HepG2 (cell line): ENCODE data around the gene SMAD6. TPM values are rescaled to one million over a fixed set of nuclear protein-coding genes. Genes with fewer than 3 reads are reported as not detected.

Source experiments
- ATAC-seq: fragments of 200-7000 bp; cut with Tn5 transposase; 3 replicates; pipeline ENCODE4 v1.9.1; 2020; ENCODE audit warnings: mild to moderate bottlenecking, moderate library complexity
- BruUV-seq: library from RNA; stranded (reverse); fragments of 400-500 nt; replicated peaks from 2 replicates; lab custom pipeline; 2021; lab: Mats Ljungman, UMichigan
- CTCF ChIA-PET: fragments of 300-600 bp; formaldehyde crosslinking; extraction: SDS; loops from one replicate; lab custom pipeline; 2021; ENCODE audit warnings: low total read pairs, inconsistent platforms, low intra/inter-chr PET ratio; lab: Yijun Ruan, JAX
- POLR2A ChIA-PET: fragments of 350-600 bp; sonication (Branson Sonifier 250); formaldehyde crosslinking; loops from one replicate; lab custom pipeline; 2020; ENCODE audit warnings: antibody characterized with exemption, inconsistent platforms; lab: Yijun Ruan, JAX
- DNase-seq: peaks from one replicate; pipeline ENCODE4 v3.0.0-alpha.2; 2015; ENCODE audit warnings: low spot score
- FAIRE-seq: peaks from 3 replicates; lab custom pipeline; 2011; peaks lifted over from hg19 to GRCh38; lab: Jason Lieb, UNC
- H2AFZ ChIP-seq: one replicate; pipeline ENCODE4 v1.6.1; 2011; ENCODE audit warnings: low read length, inconsistent platforms
- H3K27ac ChIP-seq: fragments of 300-600 bp; 3 replicates; pipeline ENCODE4 v1.8.0; 2011; ENCODE audit warnings: mixed run types, mild to moderate bottlenecking, mixed read lengths, low read length, inconsistent platforms; ENCODE audit not compliant: insufficient read depth; ENCODE audit errors: extremely low read length
- H3K27me3 ChIP-seq, 2 experiments: fragments of 200-600 bp in 1 of 2; 2 replicates in 1 of 2; 3 replicates in 1 of 2; pipeline versions ENCODE4 v1.6.0 to v1.8.0; 2011; ENCODE audit warnings: low read length in 2 of 2, mild to moderate bottlenecking in 2 of 2, moderate library complexity in 2 of 2, inconsistent platforms in 1 of 2; ENCODE audit not compliant: insufficient read depth in 2 of 2, control insufficient read depth in 1 of 2
- H3K36me3 ChIP-seq, 2 experiments: fragments of 200-600 bp in 1 of 2; replicated peaks in 1 of 2; 2 replicates in 1 of 2; 3 replicates in 1 of 2; pipeline versions ENCODE4 v1.5.1 to v1.8.0; 2011; ENCODE audit warnings: low read length in 2 of 2, inconsistent platforms in 1 of 2; ENCODE audit not compliant: insufficient read depth in 2 of 2, control insufficient read depth in 1 of 2
- H3K4me1 ChIP-seq: 2 replicates; pipeline ENCODE4 v1.5.1; 2012; ENCODE audit warnings: low read length, inconsistent platforms; ENCODE audit not compliant: insufficient read depth
- H3K4me2 ChIP-seq: 2 replicates; pipeline ENCODE4 v1.6.0; 2011; ENCODE audit warnings: low read depth, low read length, inconsistent platforms
- H3K4me3 ChIP-seq, 3 experiments: fragments of 200-600 bp in 1 of 3; sonication (generic), shearing (Covaris generic) in 1 of 3; replicated peaks in 1 of 3; 2 replicates each; pipeline ENCODE4 v1.5.1; 2011 to 2016; ENCODE audit warnings: low read length in 3 of 3, inconsistent platforms in 2 of 3, low read depth in 2 of 3, mild to moderate bottlenecking in 2 of 3, control low read depth in 1 of 3, mixed read lengths in 1 of 3; ENCODE audit not compliant: insufficient read depth in 1 of 3
- H3K79me2 ChIP-seq: one replicate; pipeline ENCODE4 v1.6.1; 2011; ENCODE audit warnings: low read length, inconsistent platforms; ENCODE audit not compliant: insufficient read depth
- H3K9ac ChIP-seq: 2 replicates; pipeline ENCODE4 v1.6.0; 2011; ENCODE audit warnings: mild to moderate bottlenecking, low read depth, low read length, inconsistent platforms; ENCODE audit not compliant: insufficient read depth
- H3K9me3 ChIP-seq: 2 replicates; pipeline ENCODE4 v1.5.1; 2012; ENCODE audit warnings: mild to moderate bottlenecking, low read length
- H4K20me1 ChIP-seq: 2 replicates; pipeline ENCODE4 v1.6.0; 2011; ENCODE audit warnings: inconsistent platforms, mild to moderate bottlenecking, low read length, moderate library complexity; ENCODE audit not compliant: insufficient read depth
- IKZF4 ChIP-seq: sonication (generic); formaldehyde crosslinking; IDR thresholded peaks from 2 replicates; pipeline ENCODE4 v1.5.1; 2020; ENCODE audit warnings: borderline replicate concordance, mild to moderate bottlenecking, low read depth, missing genetic modification reagents; ENCODE audit errors: not compliant biosample characterization
- KLF12 ChIP-seq: sonication (generic); formaldehyde crosslinking; IDR thresholded peaks from 2 replicates; pipeline ENCODE4 v1.4.0; 2020; ENCODE audit warnings: missing genetic modification reagents, borderline replicate concordance
- MNT ChIP-seq: fragments of 450-650 bp; IDR thresholded peaks from 2 replicates; pipeline ENCODE4 v1.6.1; 2016
- NCOA5 ChIP-seq: sonication (generic); formaldehyde crosslinking; IDR thresholded peaks from 2 replicates; pipeline ENCODE4 v1.4.0; 2020; ENCODE audit warnings: missing genetic modification reagents
- SNAPC5 ChIP-seq: sonication (generic); formaldehyde crosslinking; IDR thresholded peaks from 2 replicates; pipeline ENCODE4 v1.8.1; 2023; ENCODE audit warnings: mild to moderate bottlenecking, missing genetic modification reagents, borderline replicate concordance
- ZBTB44 ChIP-seq: sonication (generic); formaldehyde crosslinking; IDR thresholded peaks from 2 replicates; pipeline ENCODE4 v1.4.0; 2020; ENCODE audit warnings: missing genetic modification reagents
- ZNF142 ChIP-seq: sonication (generic); formaldehyde crosslinking; IDR thresholded peaks from 2 replicates; pipeline ENCODE4 v1.4.0; 2020; ENCODE audit warnings: missing genetic modification reagents
- ZNF33A ChIP-seq: sonication (generic); formaldehyde crosslinking; IDR thresholded peaks from 2 replicates; pipeline ENCODE4 v1.5.1; 2020; ENCODE audit warnings: missing genetic modification reagents, mild to moderate bottlenecking, moderate library complexity, borderline replicate concordance
- ZNF367 ChIP-seq: sonication (generic); formaldehyde crosslinking; IDR thresholded peaks from 2 replicates; pipeline ENCODE4 v1.4.0; 2020; ENCODE audit warnings: missing genetic modification reagents, borderline replicate concordance
- ZNF414 ChIP-seq: sonication (generic); formaldehyde crosslinking; IDR thresholded peaks from 2 replicates; pipeline ENCODE4 v1.5.0; 2020; ENCODE audit warnings: missing genetic modification reagents
- ZNF710 ChIP-seq: sonication (generic); formaldehyde crosslinking; IDR thresholded peaks from 2 replicates; pipeline ENCODE4 v1.5.0; 2020; ENCODE audit warnings: mild to moderate bottlenecking, missing genetic modification reagents, borderline replicate concordance
- ZSCAN30 ChIP-seq: sonication (generic); formaldehyde crosslinking; IDR thresholded peaks from 2 replicates; pipeline ENCODE4 v1.5.0; 2020; ENCODE audit warnings: mild to moderate bottlenecking, missing genetic modification reagents
- WGBS: methylation state at CpG from one replicate; pipeline ENCODE4 v1.1.6; 2017; ENCODE audit warnings: low lambda C conversion rate; 5-methylcytosine and 5-hydroxymethylcytosine counted together
- in situ Hi-C: cut with HindIII; loops from 2 replicates; pipeline ENCODE4 v1.10.0; 2017; ENCODE audit warnings: low pct_unique_long_range_greater_than_20kb; ENCODE audit not compliant: extremely low pct_ligation_motif_present
- intact Hi-C: fragments of 100-400 bp; cut with micrococcal nuclease; formaldehyde crosslinking; loops from one replicate; pipeline ENCODE4 v1.10.0; 2022; ENCODE audit not compliant: unreplicated experiment
- polyA plus RNA-seq, 8 experiments: library from polyadenylated mRNA; depleted of rRNA in 3 of 8; stranded (reverse) in 7 of 8; unstranded in 1 of 8; fragments of >200 nt; fragmentation: Illumina TruSeq in 4 of 8; extraction: Trizol in 4 of 8; gene quantifications; 2 replicates each; pipeline versions ENCODE4 v1.2.1 to v1.2.3, GENCODE V29; 2011 to 2016; ENCODE audit warnings: low read depth in 4 of 8, missing spikeins in 1 of 8, mixed read lengths in 1 of 8; ENCODE audit not compliant: insufficient read depth in 1 of 8
- total RNA-seq, 5 experiments: library from RNA; depleted of rRNA; stranded (reverse); fragments of >200 nt; fragmentation: Illumina TruSeq; extraction: Trizol; gene quantifications; 2 replicates each; pipeline ENCODE4 v1.2.3, GENCODE V29; 2016; ENCODE audit warnings: low read depth in 1 of 5

The SMAD6 gene
- total and polyA plus RNA-seq, 2 of the 13 experiments (the other 11 are each of a cell fraction or from before 2014, with no cell fraction given): 3.3 to 4.4 TPM

- CTCF ChIA-PET: no interaction called here
- POLR2A ChIA-PET: no interaction called here
- Histone ChIP-seq H2AFZ (no peak overlapping the region), H3K4me1 (no peaks in the 10 kb centered on the region), H3K9me3 (no peaks in the 10 kb centered on the region), H3K27ac (no peak overlapping the region), H4K20me1 (no peaks in the 10 kb centered on the region), H3K4me2 (no peak overlapping the region), H3K9ac (no peak overlapping the region), H3K27me3 (peaks cover 14 to 52% of the 10 kb centered on the region in 2 experiments), H3K79me2 (no peaks in the 10 kb centered on the region), H3K4me3 (no peak overlapping the region), H3K36me3 (no peaks in the 10 kb centered on the region)
- DNase-seq (no peak), ATAC-seq (no peak), FAIRE-seq (no peak)
- 38% methylated on average over 9 of the region's 9 CpGs for WGBS
- in situ Hi-C loops (no loop called here), intact Hi-C loops (no loop called here)
- BruUV-seq: no TSS peak
- TF ChIP-seq MNT (no peak), ZNF33A (CRISPR knock-in tag) (no peak), SNAPC5 (CRISPR knock-in tag) (no peak), ZNF142 (CRISPR knock-in tag) (no peak), IKZF4 (no peak), ZSCAN30 (CRISPR knock-in tag) (no peak), ZNF710 (CRISPR knock-in tag) (no peak), ZBTB44 (CRISPR knock-in tag) (no peak), ZNF414 (CRISPR knock-in tag) (no peak), KLF12 (CRISPR knock-in tag) (no peak), ZNF367 (CRISPR knock-in tag) (no peak), NCOA5 (CRISPR knock-in tag) (no peak)
Observed at GRCh38 chr15:66823601-66824000, 121.6 kb downstream of the SMAD6 start.
